HG03025 (cell line): ENCODE measurements around the gene OR52E4.

ENCODE experiments used
- ATAC-seq: cut with Tn5 transposase; IDR thresholded peaks from one replicate; pipeline ENCODE4 v1.9.1; 2021; ENCODE audit warnings: mild to moderate bottlenecking, moderate library complexity; ENCODE audit not compliant: unreplicated experiment, low FRiP score

OR52E4 gene

GRCh38 chr11:5928811-5929210, 48.4 kb downstream of the OR52E4 start:
- ATAC-seq, result no peak

GRCh38 chr11:5929571-5930368, 49.3 kb downstream of the OR52E4 start:
- no peak for ATAC-seq

- no peak for ATAC-seq
Measured at GRCh38 chr11:5930614-5931013, 50.2 kb downstream of the OR52E4 start.

GRCh38 chr11:5931061-5931460, 50.6 kb downstream of the OR52E4 start:
- no peak for ATAC-seq

GRCh38 chr11:5932671-5933070, 52.2 kb downstream of the OR52E4 start:
- no peak for ATAC-seq

- no peak for ATAC-seq
Measured at GRCh38 chr11:5933116-5933515, 52.7 kb downstream of the OR52E4 start.
